Gastroesophageal sphincter (tissue), 4 donors: Measurements from ENCODE around the gene MYORG. TPM values are rescaled to one million over a fixed set of nuclear protein-coding genes. Genes with fewer than 3 reads are reported as not detected.

Experiments
- ATAC-seq: fragments of 150-250 bp; one replicate; pipeline ENCODE4 v1.9.1; 2016; ENCODE audit warnings: mild to moderate bottlenecking, moderate library complexity
- H3K27ac ChIP-seq, 4 donors: fragments of 200-600 bp; sonication (generic) in 3 of 4; 1 replicate in 3 of 4; 2 replicates in 1 of 4; pipeline ENCODE4 v1.5.1; 2016 to 2019
- H3K27me3 ChIP-seq: fragments of 200-600 bp; sonication (generic); one replicate; pipeline ENCODE4 v1.5.1; 2019
- H3K36me3 ChIP-seq, 2 donors: fragments of 200-600 bp; sonication (generic); one replicate each; pipeline ENCODE4 v1.5.1; 2019; ENCODE audit warnings: control low read depth in 1 of 2
- H3K4me1 ChIP-seq, 3 donors: fragments of 200-600 bp; sonication (generic); 1 replicate in 2 of 3; 2 replicates in 1 of 3; pipeline ENCODE4 v1.5.1; 2016 to 2019; ENCODE audit warnings: control low read depth in 2 of 3
- H3K4me3 ChIP-seq, 2 donors: fragments of 200-600 bp; sonication (generic); one replicate each; pipeline ENCODE4 v1.5.1; 2019; ENCODE audit warnings: mild to moderate bottlenecking in 1 of 2, moderate library complexity in 1 of 2
- H3K9me3 ChIP-seq, 3 donors: fragments of 200-600 bp; sonication (generic); one replicate each; pipeline ENCODE4 v1.5.1; 2017 to 2019; ENCODE audit warnings: control low read depth in 2 of 3
- EP300 ChIP-seq: sonication (generic); formaldehyde crosslinking; IDR thresholded peaks from one replicate; pipeline ENCODE4 v1.6.1; 2017; ENCODE audit warnings: antibody characterized with exemption, mild to moderate bottlenecking
- POLR2A ChIP-seq, 2 donors: fragments of 450-650 bp; IDR thresholded peaks; one replicate each; pipeline ENCODE4 v1.6.1; 2017; ENCODE audit warnings: antibody characterized with exemption in 2 of 2, mild to moderate bottlenecking in 2 of 2, moderate library complexity in 1 of 2
- POLR2AphosphoS5 ChIP-seq: sonication (generic); formaldehyde crosslinking; IDR thresholded peaks from one replicate; pipeline ENCODE4 v1.6.1; 2017; ENCODE audit warnings: antibody characterized with exemption
- WGBS, 2 donors: methylation state at CpG; one replicate each; pipeline ENCODE4 v1.1.5; 2018; ENCODE audit warnings: low coverage in 1 of 2; 5-methylcytosine and 5-hydroxymethylcytosine counted together
- small RNA-seq, 4 donors: library from RNA; depleted of rRNA; stranded (forward); fragments of <200 nt; gene quantifications; one replicate each; pipeline ENCODE3, GENCODE V24; 2016
- total RNA-seq, 4 donors: library from RNA; depleted of rRNA; stranded (reverse); fragments of >200 nt; gene quantifications; one replicate each; pipeline ENCODE4 v1.1.0, GENCODE V29; 2016
- TF ChIP-seq, protein P1 (sequence below), 4 experiments: fragments of 200-600 bp in 2 of 4; fragments of 450-650 bp in 2 of 4; sonication (generic) in 1 of 4; IDR thresholded peaks; one replicate each; pipeline ENCODE4 v1.5.1; 2017 to 2019; ENCODE audit warnings: antibody characterized with exemption in 4 of 4, mild to moderate bottlenecking in 2 of 4, moderate library complexity in 2 of 4

Gene MYORG
- total RNA-seq, 4 donors from 2014 or later: 4.3 to 33.7 (median 26.8) TPM

DNA sequence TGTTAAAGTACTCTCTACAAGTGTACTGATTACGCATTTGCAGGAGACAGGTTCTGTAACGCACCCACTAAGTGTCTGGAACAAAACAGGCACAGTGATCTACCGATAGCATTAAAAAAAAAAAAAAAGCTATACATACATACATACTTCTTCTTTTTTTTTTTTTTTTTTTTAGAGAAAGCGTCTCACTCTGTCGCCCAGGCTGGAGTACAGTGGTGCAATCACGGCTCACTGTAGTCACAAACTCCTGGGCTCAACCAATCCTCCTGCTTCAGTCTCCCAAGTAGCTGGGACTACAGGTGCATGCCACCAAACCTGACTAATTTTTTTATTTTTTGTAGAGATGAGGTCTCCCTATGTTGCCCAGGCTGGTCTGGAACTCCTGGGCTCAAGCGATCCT lies 55.2 kb downstream of the MYORG start:
- H3K36me3 ChIP-seq: no peaks in the 10 kb centered on the region
- no peaks in the 10 kb centered on the region for H3K4me1 ChIP-seq
- TF ChIP-seq, protein P1, sequence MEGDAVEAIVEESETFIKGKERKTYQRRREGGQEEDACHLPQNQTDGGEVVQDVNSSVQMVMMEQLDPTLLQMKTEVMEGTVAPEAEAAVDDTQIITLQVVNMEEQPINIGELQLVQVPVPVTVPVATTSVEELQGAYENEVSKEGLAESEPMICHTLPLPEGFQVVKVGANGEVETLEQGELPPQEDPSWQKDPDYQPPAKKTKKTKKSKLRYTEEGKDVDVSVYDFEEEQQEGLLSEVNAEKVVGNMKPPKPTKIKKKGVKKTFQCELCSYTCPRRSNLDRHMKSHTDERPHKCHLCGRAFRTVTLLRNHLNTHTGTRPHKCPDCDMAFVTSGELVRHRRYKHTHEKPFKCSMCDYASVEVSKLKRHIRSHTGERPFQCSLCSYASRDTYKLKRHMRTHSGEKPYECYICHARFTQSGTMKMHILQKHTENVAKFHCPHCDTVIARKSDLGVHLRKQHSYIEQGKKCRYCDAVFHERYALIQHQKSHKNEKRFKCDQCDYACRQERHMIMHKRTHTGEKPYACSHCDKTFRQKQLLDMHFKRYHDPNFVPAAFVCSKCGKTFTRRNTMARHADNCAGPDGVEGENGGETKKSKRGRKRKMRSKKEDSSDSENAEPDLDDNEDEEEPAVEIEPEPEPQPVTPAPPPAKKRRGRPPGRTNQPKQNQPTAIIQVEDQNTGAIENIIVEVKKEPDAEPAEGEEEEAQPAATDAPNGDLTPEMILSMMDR (IDR thresholded peaks at IDR 0.05): no peak
- TF ChIP-seq POLR2A (IDR thresholded peaks at IDR 0.05) (no peak), EP300 (no peak), POLR2AphosphoS5 (no peak)
- ATAC-seq: no peak
- no peaks in the 10 kb centered on the region for H3K27me3 ChIP-seq
- WGBS, 2 donors: 90 to 98% methylated on average over 5 to 7 of the region's 7 CpGs
- no peak overlapping the region for H3K27ac ChIP-seq
- H3K4me3 ChIP-seq: no peak overlapping the region
- H3K9me3 ChIP-seq: no peaks in the 10 kb centered on the region

DNA sequence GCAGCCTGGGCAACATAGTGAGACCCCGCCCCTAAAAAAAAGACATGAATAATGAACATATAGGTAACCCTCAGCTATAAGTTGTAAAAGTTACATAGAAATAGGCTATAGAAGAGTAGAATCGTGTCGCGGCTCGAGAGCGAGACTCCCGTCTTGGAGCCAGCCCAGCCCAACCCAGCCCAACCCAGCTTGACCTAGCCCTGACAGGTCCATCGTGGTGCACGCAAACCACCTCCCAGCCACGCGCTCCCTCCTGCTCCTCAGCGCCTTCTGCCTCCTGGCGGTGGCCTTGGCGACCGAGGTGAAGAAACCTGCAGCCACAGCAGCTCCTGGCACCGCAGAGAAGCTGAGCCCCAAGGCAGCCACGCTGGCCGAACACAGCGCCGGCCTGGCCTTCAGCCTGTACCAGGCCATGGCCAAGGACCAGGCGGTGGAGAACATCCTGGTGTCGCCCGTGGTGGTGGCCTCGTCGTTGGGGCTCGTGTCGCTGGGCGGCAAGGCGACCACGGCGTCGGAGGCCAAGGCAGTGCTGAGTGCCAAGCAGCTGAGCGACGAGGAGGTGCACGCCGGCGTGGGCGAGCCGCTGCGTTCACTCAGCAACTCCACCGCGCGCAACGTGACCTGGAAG lies 58.4 kb downstream of the MYORG start:
- Histone ChIP-seq H3K36me3 (no peaks in the 10 kb centered on the region), H3K4me1 (no peaks in the 10 kb centered on the region), H3K4me3 (no peak overlapping the region), H3K27me3 (no peaks in the 10 kb centered on the region), H3K27ac (no peak overlapping the region), H3K9me3 (no peaks in the 10 kb centered on the region)
- ATAC-seq: no peak
- TF ChIP-seq POLR2AphosphoS5: no peak
- WGBS, 2 donors: 93 to 100% methylated on average over 10 to 11 of the region's 44 CpGs

DNA sequence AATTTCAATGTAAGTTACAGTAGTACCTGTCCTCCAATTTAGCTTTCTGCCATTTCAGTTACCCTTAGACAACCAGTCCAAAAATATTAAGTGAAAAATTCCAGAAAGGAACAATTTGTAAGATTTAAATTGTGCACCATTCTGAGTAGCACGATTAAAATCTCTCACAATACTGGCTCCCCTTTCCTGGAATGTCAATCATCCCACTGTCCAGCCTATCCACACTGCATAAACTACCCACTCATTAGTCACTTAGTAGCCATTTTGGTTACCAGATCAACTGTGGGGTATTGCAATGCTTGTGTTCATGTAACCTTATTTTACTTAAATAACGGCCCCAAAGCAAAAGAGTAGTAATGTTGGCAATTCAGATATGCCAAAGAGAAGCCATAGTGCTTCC lies 59.3 kb downstream of the MYORG start:
- Histone ChIP-seq H3K27me3 (no peaks in the 10 kb centered on the region), H3K36me3 (no peaks in the 10 kb centered on the region), H3K9me3 (no peaks in the 10 kb centered on the region), H3K4me3 (no peak overlapping the region), H3K4me1 (no peaks in the 10 kb centered on the region), H3K27ac (no peak overlapping the region)
- TF ChIP-seq, protein P1 (IDR thresholded peaks at IDR 0.05): no peak
- TF ChIP-seq EP300: no peak
- no peak for ATAC-seq
- whole genome bisulfite sequencing, 2 donors: 55 to 77% methylated on average over 1 to 2 of the region's 2 CpGs

Small RNA genes lying within 50 kb of the gene (small RNA-seq; reads per million reads assigned to genes)
- 0 reads per million in 4 donors for gene RF00019

Other genes with a start within 250 kb of the MYORG start
- gene UBAP1, start 197.9 kb downstream of the MYORG start, total RNA-seq: 100 to 1,000 TPM in 1 of 4 donors, 10 to 100 TPM in 3; 49.2 to 101 (median 66.8) TPM
- 1 to 10 TPM in 2 of 4 donors, under 1 TPM in 2; 0.54 to 2.2 (median 1.2) TPM for gene KIF24, start 47.6 kb downstream of the MYORG start, total RNA-seq
- 10 to 100 TPM; 14.4 to 40.9 (median 26.0) TPM for gene NUDT2, start 47.3 kb downstream of the MYORG start, total RNA-seq
- gene FAM219A, start 81.7 kb upstream of the MYORG start, total RNA-seq: 10 to 100 TPM; 11.2 to 18.4 (median 13.4) TPM
- not detected for gene DNAI1, start 81.9 kb upstream of the MYORG start, total RNA-seq
- gene ENHO, start 146.1 kb upstream of the MYORG start, total RNA-seq: 1 to 10 TPM in 1 of 4 donors, under 1 TPM in 2, not detected in 1; 0.30 to 1.1 (median 0.31) TPM
- gene CNTFR, start 212.8 kb upstream of the MYORG start, total RNA-seq: 10 to 100 TPM in 1 of 4 donors, 1 to 10 TPM in 1, under 1 TPM in 2; 0.47 to 11.6 (median 1.6) TPM
- 10 to 100 TPM; 16.6 to 29.4 (median 21.2) TPM for gene RPP25L, start 235.2 kb upstream of the MYORG start, total RNA-seq
- gene DCTN3, start 243.6 kb upstream of the MYORG start, total RNA-seq: 100 to 1,000 TPM in 2 of 4 donors, 10 to 100 TPM in 2; 80.5 to 136 (median 98.7) TPM